HepG2 (cell line): Measurements from ENCODE around the gene TRIM42. TPM values are rescaled to one million over a fixed set of nuclear protein-coding genes. Genes with fewer than 3 reads are reported as not detected.

Source experiments
- ATAC-seq: fragments of 200-7000 bp; cut with Tn5 transposase; 3 replicates; pipeline ENCODE4 v1.9.1; 2020; ENCODE audit warnings: mild to moderate bottlenecking, moderate library complexity
- BruUV-seq: library from RNA; stranded (reverse); fragments of 400-500 nt; replicated peaks from 2 replicates; lab custom pipeline; 2021; lab: Mats Ljungman, UMichigan
- CTCF ChIA-PET: fragments of 300-600 bp; formaldehyde crosslinking; extraction: SDS; loops from one replicate; lab custom pipeline; 2021; ENCODE audit warnings: low total read pairs, inconsistent platforms, low intra/inter-chr PET ratio; lab: Yijun Ruan, JAX
- POLR2A ChIA-PET: fragments of 350-600 bp; sonication (Branson Sonifier 250); formaldehyde crosslinking; loops from one replicate; lab custom pipeline; 2020; ENCODE audit warnings: antibody characterized with exemption, inconsistent platforms; lab: Yijun Ruan, JAX
- DNase-seq: peaks from one replicate; pipeline ENCODE4 v3.0.0-alpha.2; 2015; ENCODE audit warnings: low spot score
- FAIRE-seq: peaks from 3 replicates; lab custom pipeline; 2011; peaks lifted over from hg19 to GRCh38; lab: Jason Lieb, UNC
- H2AFZ ChIP-seq: one replicate; pipeline ENCODE4 v1.6.1; 2011; ENCODE audit warnings: low read length, inconsistent platforms
- H3K27ac ChIP-seq: fragments of 300-600 bp; 3 replicates; pipeline ENCODE4 v1.8.0; 2011; ENCODE audit warnings: mixed run types, mild to moderate bottlenecking, mixed read lengths, low read length, inconsistent platforms; ENCODE audit not compliant: insufficient read depth; ENCODE audit errors: extremely low read length
- H3K27me3 ChIP-seq, 2 experiments: fragments of 200-600 bp in 1 of 2; 2 replicates in 1 of 2; 3 replicates in 1 of 2; pipeline versions ENCODE4 v1.6.0 to v1.8.0; 2011; ENCODE audit warnings: low read length in 2 of 2, mild to moderate bottlenecking in 2 of 2, moderate library complexity in 2 of 2, inconsistent platforms in 1 of 2; ENCODE audit not compliant: insufficient read depth in 2 of 2, control insufficient read depth in 1 of 2
- H3K36me3 ChIP-seq, 2 experiments: fragments of 200-600 bp in 1 of 2; replicated peaks in 1 of 2; 2 replicates in 1 of 2; 3 replicates in 1 of 2; pipeline versions ENCODE4 v1.5.1 to v1.8.0; 2011; ENCODE audit warnings: low read length in 2 of 2, inconsistent platforms in 1 of 2; ENCODE audit not compliant: insufficient read depth in 2 of 2, control insufficient read depth in 1 of 2
- H3K4me1 ChIP-seq: 2 replicates; pipeline ENCODE4 v1.5.1; 2012; ENCODE audit warnings: low read length, inconsistent platforms; ENCODE audit not compliant: insufficient read depth
- H3K4me2 ChIP-seq: 2 replicates; pipeline ENCODE4 v1.6.0; 2011; ENCODE audit warnings: low read depth, low read length, inconsistent platforms
- H3K4me3 ChIP-seq, 3 experiments: fragments of 200-600 bp in 1 of 3; sonication (generic), shearing (Covaris generic) in 1 of 3; replicated peaks in 1 of 3; 2 replicates each; pipeline ENCODE4 v1.5.1; 2011 to 2016; ENCODE audit warnings: low read length in 3 of 3, inconsistent platforms in 2 of 3, low read depth in 2 of 3, mild to moderate bottlenecking in 2 of 3, control low read depth in 1 of 3, mixed read lengths in 1 of 3; ENCODE audit not compliant: insufficient read depth in 1 of 3
- H3K79me2 ChIP-seq: one replicate; pipeline ENCODE4 v1.6.1; 2011; ENCODE audit warnings: low read length, inconsistent platforms; ENCODE audit not compliant: insufficient read depth
- H3K9ac ChIP-seq: 2 replicates; pipeline ENCODE4 v1.6.0; 2011; ENCODE audit warnings: mild to moderate bottlenecking, low read depth, low read length, inconsistent platforms; ENCODE audit not compliant: insufficient read depth
- H3K9me3 ChIP-seq: 2 replicates; pipeline ENCODE4 v1.5.1; 2012; ENCODE audit warnings: mild to moderate bottlenecking, low read length
- H4K20me1 ChIP-seq: 2 replicates; pipeline ENCODE4 v1.6.0; 2011; ENCODE audit warnings: inconsistent platforms, mild to moderate bottlenecking, low read length, moderate library complexity; ENCODE audit not compliant: insufficient read depth
- ARNTL ChIP-seq: sonication (generic); formaldehyde crosslinking; IDR thresholded peaks from 2 replicates; pipeline ENCODE4 v1.4.0; 2020; ENCODE audit warnings: mild to moderate bottlenecking, missing genetic modification reagents
- DDIT3 ChIP-seq: sonication (generic); formaldehyde crosslinking; IDR thresholded peaks from 2 replicates; pipeline ENCODE4 v1.4.0; 2020; ENCODE audit warnings: mild to moderate bottlenecking, missing genetic modification reagents
- PRDM10 ChIP-seq: sonication (generic); formaldehyde crosslinking; IDR thresholded peaks from 2 replicates; pipeline ENCODE4 v1.4.0; 2020; ENCODE audit warnings: low read depth, missing genetic modification reagents
- RFX5 ChIP-seq: IDR thresholded peaks from 2 replicates; pipeline ENCODE4 v1.6.1; 2011; ENCODE audit warnings: low read depth, low read length, improper control_type of control experiment
- SP1 ChIP-seq, 2 experiments: fragments of 450-650 bp in 1 of 2; sonication (generic) in 1 of 2; formaldehyde crosslinking in 1 of 2; IDR thresholded peaks; 2 replicates each; pipeline versions ENCODE4 v1.4.0 to v1.6.1; 2016 to 2020; ENCODE audit warnings: missing genetic modification reagents in 1 of 2
- SPEN ChIP-seq: sonication (generic); formaldehyde crosslinking; IDR thresholded peaks from 2 replicates; pipeline ENCODE4 v1.5.1; 2020; ENCODE audit warnings: low read depth, mild to moderate bottlenecking, missing genetic modification reagents
- U2AF2 ChIP-seq: fragments of 200-400 bp; formaldehyde crosslinking; IDR thresholded peaks from 2 replicates; pipeline ENCODE4 v1.6.1; 2017; ENCODE audit warnings: low read depth, mild to moderate bottlenecking, low read length
- ZFP36 ChIP-seq: fragments of 150-350 bp; IDR thresholded peaks from 2 replicates; pipeline ENCODE4 v1.6.1; 2018; ENCODE audit warnings: borderline replicate concordance, low read length, low read depth; ENCODE audit not compliant: partially characterized antibody
- WGBS: methylation state at CpG from one replicate; pipeline ENCODE4 v1.1.6; 2017; ENCODE audit warnings: low lambda C conversion rate; 5-methylcytosine and 5-hydroxymethylcytosine counted together
- in situ Hi-C: cut with HindIII; loops from 2 replicates; pipeline ENCODE4 v1.10.0; 2017; ENCODE audit warnings: low pct_unique_long_range_greater_than_20kb; ENCODE audit not compliant: extremely low pct_ligation_motif_present
- intact Hi-C: fragments of 100-400 bp; cut with micrococcal nuclease; formaldehyde crosslinking; loops from one replicate; pipeline ENCODE4 v1.10.0; 2022; ENCODE audit not compliant: unreplicated experiment
- polyA plus RNA-seq, 8 experiments: library from polyadenylated mRNA; depleted of rRNA in 3 of 8; stranded (reverse) in 7 of 8; unstranded in 1 of 8; fragments of >200 nt; fragmentation: Illumina TruSeq in 4 of 8; extraction: Trizol in 4 of 8; gene quantifications; 2 replicates each; pipeline versions ENCODE4 v1.2.1 to v1.2.3, GENCODE V29; 2011 to 2016; ENCODE audit warnings: low read depth in 4 of 8, missing spikeins in 1 of 8, mixed read lengths in 1 of 8; ENCODE audit not compliant: insufficient read depth in 1 of 8
- total RNA-seq, 5 experiments: library from RNA; depleted of rRNA; stranded (reverse); fragments of >200 nt; fragmentation: Illumina TruSeq; extraction: Trizol; gene quantifications; 2 replicates each; pipeline ENCODE4 v1.2.3, GENCODE V29; 2016; ENCODE audit warnings: low read depth in 1 of 5
- TF ChIP-seq, protein P1 (sequence below): sonication (generic); formaldehyde crosslinking; IDR thresholded peaks from 2 replicates; pipeline ENCODE4 v1.4.0; 2020; ENCODE audit warnings: missing genetic modification reagents, mild to moderate bottlenecking, borderline replicate concordance
- TF ChIP-seq, protein P2 (sequence below): sonication (generic); formaldehyde crosslinking; IDR thresholded peaks from 2 replicates; pipeline ENCODE4 v1.5.0; 2020; ENCODE audit warnings: missing genetic modification reagents
- TF ChIP-seq, protein P3 (sequence below): sonication (generic); formaldehyde crosslinking; conservative IDR thresholded peaks from 2 replicates; pipeline ENCODE4 v1.4.0; 2020; ENCODE audit warnings: missing genetic modification reagents

The TRIM42 gene
- total and polyA plus RNA-seq, 2 of the 13 experiments (the other 11 are each of a cell fraction or from before 2014, with no cell fraction given) = not detected

GRCh38 chr3:140717921-140718320 is 40.1 kb downstream of the TRIM42 start:
- peaks cover 42% of the 10 kb centered on the region for H3K4me1 ChIP-seq
- no peaks in the 10 kb centered on the region for H3K9me3 ChIP-seq
- no peak for DNase-seq
- 94% methylated on average over 3 of the region's 3 CpGs for WGBS
- no peak overlapping the region for H3K27ac ChIP-seq
- no peak overlapping the region for H2AFZ ChIP-seq
- no peaks in the 10 kb centered on the region for H4K20me1 ChIP-seq
- POLR2A ChIA-PET = no interaction called here
- no peaks in the 10 kb centered on the region for H3K36me3 ChIP-seq
- H3K4me3 ChIP-seq = no peak overlapping the region
- in situ Hi-C loops (no loop called here), intact Hi-C loops (no loop called here)
- CTCF ChIA-PET = no interaction called here
- no peak overlapping the region for H3K4me2 ChIP-seq
- no TSS peak for BruUV-seq
- no peak for ATAC-seq
- FAIRE-seq = no peak
- H3K9ac ChIP-seq = no peak overlapping the region
- H3K79me2 ChIP-seq = no peaks in the 10 kb centered on the region
- H3K27me3 ChIP-seq = no peaks in the 10 kb centered on the region
- no peak for TF ChIP-seq ARNTL
- TF ChIP-seq, protein P1, sequence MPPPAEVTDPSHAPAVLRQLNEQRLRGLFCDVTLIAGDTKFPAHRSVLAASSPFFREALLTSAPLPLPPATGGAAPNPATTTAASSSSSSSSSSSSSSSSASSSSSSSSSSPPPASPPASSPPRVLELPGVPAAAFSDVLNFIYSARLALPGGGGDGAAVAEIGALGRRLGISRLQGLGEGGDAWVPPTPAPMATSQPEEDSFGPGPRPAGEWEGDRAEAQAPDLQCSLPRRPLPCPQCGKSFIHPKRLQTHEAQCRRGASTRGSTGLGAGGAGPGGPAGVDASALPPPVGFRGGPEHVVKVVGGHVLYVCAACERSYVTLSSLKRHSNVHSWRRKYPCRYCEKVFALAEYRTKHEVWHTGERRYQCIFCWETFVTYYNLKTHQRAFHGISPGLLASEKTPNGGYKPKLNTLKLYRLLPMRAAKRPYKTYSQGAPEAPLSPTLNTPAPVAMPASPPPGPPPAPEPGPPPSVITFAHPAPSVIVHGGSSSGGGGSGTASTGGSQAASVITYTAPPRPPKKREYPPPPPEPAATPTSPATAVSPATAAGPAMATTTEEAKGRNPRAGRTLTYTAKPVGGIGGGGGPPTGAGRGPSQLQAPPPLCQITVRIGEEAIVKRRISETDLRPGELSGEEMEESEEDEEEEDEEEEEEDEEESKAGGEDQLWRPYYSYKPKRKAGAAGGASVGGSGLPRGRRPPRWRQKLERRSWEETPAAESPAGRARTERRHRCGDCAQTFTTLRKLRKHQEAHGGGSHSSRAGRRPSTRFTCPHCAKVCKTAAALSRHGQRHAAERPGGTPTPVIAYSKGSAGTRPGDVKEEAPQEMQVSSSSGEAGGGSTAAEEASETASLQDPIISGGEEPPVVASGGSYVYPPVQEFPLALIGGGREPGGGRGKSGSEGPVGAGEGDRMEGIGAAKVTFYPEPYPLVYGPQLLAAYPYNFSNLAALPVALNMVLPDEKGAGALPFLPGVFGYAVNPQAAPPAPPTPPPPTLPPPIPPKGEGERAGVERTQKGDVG = no peak
- TF ChIP-seq RFX5 = no peak
- TF ChIP-seq, protein P2, sequence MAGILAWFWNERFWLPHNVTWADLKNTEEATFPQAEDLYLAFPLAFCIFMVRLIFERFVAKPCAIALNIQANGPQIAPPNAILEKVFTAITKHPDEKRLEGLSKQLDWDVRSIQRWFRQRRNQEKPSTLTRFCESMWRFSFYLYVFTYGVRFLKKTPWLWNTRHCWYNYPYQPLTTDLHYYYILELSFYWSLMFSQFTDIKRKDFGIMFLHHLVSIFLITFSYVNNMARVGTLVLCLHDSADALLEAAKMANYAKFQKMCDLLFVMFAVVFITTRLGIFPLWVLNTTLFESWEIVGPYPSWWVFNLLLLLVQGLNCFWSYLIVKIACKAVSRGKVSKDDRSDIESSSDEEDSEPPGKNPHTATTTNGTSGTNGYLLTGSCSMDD (CRISPR knock-in tag) = no peak
- TF ChIP-seq U2AF2 = no peak
- no peak for TF ChIP-seq DDIT3 (CRISPR knock-in tag)
- no peak for TF ChIP-seq SP1 (IDR thresholded peaks at IDR 0.05)
- no peak for TF ChIP-seq SP1 (CRISPR knock-in tag; IDR thresholded peaks at IDR 0.05)
- no peak for TF ChIP-seq PRDM10
- TF ChIP-seq, protein P3, sequence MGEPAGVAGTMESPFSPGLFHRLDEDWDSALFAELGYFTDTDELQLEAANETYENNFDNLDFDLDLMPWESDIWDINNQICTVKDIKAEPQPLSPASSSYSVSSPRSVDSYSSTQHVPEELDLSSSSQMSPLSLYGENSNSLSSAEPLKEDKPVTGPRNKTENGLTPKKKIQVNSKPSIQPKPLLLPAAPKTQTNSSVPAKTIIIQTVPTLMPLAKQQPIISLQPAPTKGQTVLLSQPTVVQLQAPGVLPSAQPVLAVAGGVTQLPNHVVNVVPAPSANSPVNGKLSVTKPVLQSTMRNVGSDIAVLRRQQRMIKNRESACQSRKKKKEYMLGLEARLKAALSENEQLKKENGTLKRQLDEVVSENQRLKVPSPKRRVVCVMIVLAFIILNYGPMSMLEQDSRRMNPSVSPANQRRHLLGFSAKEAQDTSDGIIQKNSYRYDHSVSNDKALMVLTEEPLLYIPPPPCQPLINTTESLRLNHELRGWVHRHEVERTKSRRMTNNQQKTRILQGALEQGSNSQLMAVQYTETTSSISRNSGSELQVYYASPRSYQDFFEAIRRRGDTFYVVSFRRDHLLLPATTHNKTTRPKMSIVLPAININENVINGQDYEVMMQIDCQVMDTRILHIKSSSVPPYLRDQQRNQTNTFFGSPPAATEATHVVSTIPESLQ (CRISPR knock-in tag) = no peak
- TF ChIP-seq SPEN = no peak
- no peak for TF ChIP-seq ZFP36
